Measurements from ENCODE around the gene BSND. TPM values are rescaled to one million over a fixed set of nuclear protein-coding genes. Genes with fewer than 3 reads are reported as not detected.
A peak's percentile ranks its signal among the peaks of the same experiment; 100 is the strongest.

Gene BSND
- total and polyA plus RNA-seq, 9 of the 15 experiments (the other 6 are each of a cell fraction or from before 2014, with no cell fraction given) = not detected

- ChIA-PET CTCF (ENCODE audit: low intra/inter-chr PET ratio) (no interaction called here), POLR2A (interaction anchor here (0.6 kb wide), 1 partner anchor 25 kb away, joined by 3 read pairs; no protein-coding TSS in a partner anchor)
- no peak overlapping the region for H3K4me2 ChIP-seq (ENCODE audit: insufficient read depth, low read length)
- no peaks in the 10 kb centered on the region for H3K9me3 ChIP-seq (replicated peaks; ENCODE audit: control insufficient read depth, insufficient read depth, low read depth, low read length)
- DNase-seq (ENCODE audit: extremely low read depth in 1 of 4, low spot score in 3 of 4) = peak in 1 of 4 experiments; percentile 33
- no peak overlapping the region for H3K9ac ChIP-seq (ENCODE audit: insufficient read depth in 1 of 2, low read depth in 2 of 2, low read length in 2 of 2)
- peak; percentile 53 for ATAC-seq
- no peaks in the 10 kb centered on the region for H3K79me2 ChIP-seq (ENCODE audit: control insufficient read depth, insufficient read depth, low read length)
- FAIRE-seq = no peak
- no TSS peak for BruUV-seq (replicated peaks)
- intact Hi-C loops (cut with micrococcal nuclease) (no loop called here), in situ Hi-C loops (cut with MboI) (no loop called here)
- H3K4me1 ChIP-seq (replicated peaks in 1 of 2; ENCODE audit: control insufficient read depth in 2 of 2, insufficient read depth in 2 of 2, low read length in 2 of 2) = peaks cover 0 to 14% of the 10 kb centered on the region in 2 experiments; a peak in 2 of 5 replicates
- no peak overlapping the region for H2AFZ ChIP-seq (ENCODE audit: low read depth, low read length)
- no peak overlapping the region for H3K4me3 ChIP-seq
- peaks cover 5% of the 10 kb centered on the region; the same call in 1 of the 2 replicates for H4K20me1 ChIP-seq (replicated peaks; ENCODE audit: control insufficient read depth, insufficient read depth, low read length)
- TF ChIP-seq, protein P1, sequence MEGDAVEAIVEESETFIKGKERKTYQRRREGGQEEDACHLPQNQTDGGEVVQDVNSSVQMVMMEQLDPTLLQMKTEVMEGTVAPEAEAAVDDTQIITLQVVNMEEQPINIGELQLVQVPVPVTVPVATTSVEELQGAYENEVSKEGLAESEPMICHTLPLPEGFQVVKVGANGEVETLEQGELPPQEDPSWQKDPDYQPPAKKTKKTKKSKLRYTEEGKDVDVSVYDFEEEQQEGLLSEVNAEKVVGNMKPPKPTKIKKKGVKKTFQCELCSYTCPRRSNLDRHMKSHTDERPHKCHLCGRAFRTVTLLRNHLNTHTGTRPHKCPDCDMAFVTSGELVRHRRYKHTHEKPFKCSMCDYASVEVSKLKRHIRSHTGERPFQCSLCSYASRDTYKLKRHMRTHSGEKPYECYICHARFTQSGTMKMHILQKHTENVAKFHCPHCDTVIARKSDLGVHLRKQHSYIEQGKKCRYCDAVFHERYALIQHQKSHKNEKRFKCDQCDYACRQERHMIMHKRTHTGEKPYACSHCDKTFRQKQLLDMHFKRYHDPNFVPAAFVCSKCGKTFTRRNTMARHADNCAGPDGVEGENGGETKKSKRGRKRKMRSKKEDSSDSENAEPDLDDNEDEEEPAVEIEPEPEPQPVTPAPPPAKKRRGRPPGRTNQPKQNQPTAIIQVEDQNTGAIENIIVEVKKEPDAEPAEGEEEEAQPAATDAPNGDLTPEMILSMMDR (IDR thresholded peaks at IDR 0.05 in 2 of 3, conservative IDR thresholded peaks at IDR 0.05 in 1 of 3; ENCODE audit: insufficient read depth in 2 of 3, low read depth in 1 of 3, low read length in 3 of 3) = peak; percentile 26 to 69 (median 33); a peak in 5 of 6 replicates
- TF ChIP-seq ZNF143 (CRISPR knock-in tag; IDR thresholded peaks at IDR 0.05) (no peak), ZNF384 (IDR thresholded peaks at IDR 0.05; ENCODE audit: low read depth, low read length) (no peak), NFIC (IDR thresholded peaks at IDR 0.05) (peak; percentile 68)
- H3K27ac ChIP-seq (ENCODE audit: extremely low read depth, low read depth, low read length) = no peak overlapping the region
- peaks cover 29 to 69% of the 10 kb centered on the region in 2 experiments for H3K27me3 ChIP-seq (ENCODE audit: control insufficient read depth in 2 of 2, insufficient read depth in 2 of 2, low read length in 2 of 2)
- H3K9me1 ChIP-seq (ENCODE audit: control insufficient read depth, insufficient read depth, low read length) = no peaks in the 10 kb centered on the region
- no peaks in the 10 kb centered on the region for H3K36me3 ChIP-seq (ENCODE audit: control insufficient read depth, insufficient read depth, low read length)
Measured at GRCh38 chr1:54982739-54983138, 16.0 kb upstream of the BSND start.
